ENCODE results near the gene GRID2. TPM values are rescaled to one million over a fixed set of nuclear protein-coding genes. Genes with fewer than 3 reads are reported as not detected.

The GRID2 gene
- total RNA-seq, 4 donors from 2014 or later, result 0.33 TPM; not detected in 3

GRCh38 chr4:92618968-92619367 lies 315.2 kb downstream of the GRID2 start:
- TF ChIP-seq, protein P1, sequence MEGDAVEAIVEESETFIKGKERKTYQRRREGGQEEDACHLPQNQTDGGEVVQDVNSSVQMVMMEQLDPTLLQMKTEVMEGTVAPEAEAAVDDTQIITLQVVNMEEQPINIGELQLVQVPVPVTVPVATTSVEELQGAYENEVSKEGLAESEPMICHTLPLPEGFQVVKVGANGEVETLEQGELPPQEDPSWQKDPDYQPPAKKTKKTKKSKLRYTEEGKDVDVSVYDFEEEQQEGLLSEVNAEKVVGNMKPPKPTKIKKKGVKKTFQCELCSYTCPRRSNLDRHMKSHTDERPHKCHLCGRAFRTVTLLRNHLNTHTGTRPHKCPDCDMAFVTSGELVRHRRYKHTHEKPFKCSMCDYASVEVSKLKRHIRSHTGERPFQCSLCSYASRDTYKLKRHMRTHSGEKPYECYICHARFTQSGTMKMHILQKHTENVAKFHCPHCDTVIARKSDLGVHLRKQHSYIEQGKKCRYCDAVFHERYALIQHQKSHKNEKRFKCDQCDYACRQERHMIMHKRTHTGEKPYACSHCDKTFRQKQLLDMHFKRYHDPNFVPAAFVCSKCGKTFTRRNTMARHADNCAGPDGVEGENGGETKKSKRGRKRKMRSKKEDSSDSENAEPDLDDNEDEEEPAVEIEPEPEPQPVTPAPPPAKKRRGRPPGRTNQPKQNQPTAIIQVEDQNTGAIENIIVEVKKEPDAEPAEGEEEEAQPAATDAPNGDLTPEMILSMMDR (IDR thresholded peaks at IDR 0.05), result no peak
- no peak for TF ChIP-seq POLR2A (IDR thresholded peaks at IDR 0.05)
- 85 to 89% methylated on average over 2 of the region's 2 CpGs for WGBS, 2 donors
- Histone ChIP-seq H3K4me3 (replicated peaks in 1 of 3) (no peak overlapping the region), H3K27me3 (no peaks in the 10 kb centered on the region), H3K4me1 (no peaks in the 10 kb centered on the region), H3K27ac (no peak overlapping the region), H3K9me3 (no peaks in the 10 kb centered on the region), H3K36me3 (no peaks in the 10 kb centered on the region)
- intact Hi-C loops (cut with DNase I), result no loop called here
- DNase-seq, result no peak

GRCh38 chr4:92629302-92629701 lies 325.5 kb downstream of the GRID2 start:
- no peaks in the 10 kb centered on the region for H3K36me3 ChIP-seq
- no peaks in the 10 kb centered on the region for H3K27me3 ChIP-seq
- H3K4me3 ChIP-seq (replicated peaks in 1 of 3), result no peak overlapping the region
- intact Hi-C loops (cut with DNase I), result no loop called here
- no peak for TF ChIP-seq POLR2A (IDR thresholded peaks at IDR 0.05)
- TF ChIP-seq, protein P1 (IDR thresholded peaks at IDR 0.05), result no peak
- H3K9me3 ChIP-seq, result no peaks in the 10 kb centered on the region
- no peak overlapping the region for H3K27ac ChIP-seq
- no peak for DNase-seq
- 85 to 89% methylated on average over 2 of the region's 2 CpGs for WGBS, 2 donors
- H3K4me1 ChIP-seq, result no peaks in the 10 kb centered on the region

GRCh38 chr4:92634882-92635281 lies 331.1 kb downstream of the GRID2 start:
- no peaks in the 10 kb centered on the region for H3K9me3 ChIP-seq
- no peaks in the 10 kb centered on the region for H3K27me3 ChIP-seq
- H3K27ac ChIP-seq, result no peak overlapping the region
- intact Hi-C loops (cut with DNase I), result no loop called here
- H3K36me3 ChIP-seq, result no peaks in the 10 kb centered on the region
- no peak overlapping the region for H3K4me3 ChIP-seq (replicated peaks in 1 of 3)
- peak in 1 of 2 donors; percentile 12 for DNase-seq
- TF ChIP-seq, protein P1 (IDR thresholded peaks at IDR 0.05), result no peak
- TF ChIP-seq POLR2A (IDR thresholded peaks at IDR 0.05), result no peak
- H3K4me1 ChIP-seq, result no peaks in the 10 kb centered on the region
- 57 to 66% methylated on average over 3 of the region's 3 CpGs for WGBS, 2 donors

GRCh38 chr4:92636038-92636806 lies 332.5 kb downstream of the GRID2 start:
- Histone ChIP-seq H3K27me3 (no peaks in the 10 kb centered on the region), H3K4me3 (replicated peaks in 1 of 3) (no peak overlapping the region), H3K27ac (no peak overlapping the region), H3K4me1 (no peaks in the 10 kb centered on the region), H3K36me3 (no peaks in the 10 kb centered on the region), H3K9me3 (no peaks in the 10 kb centered on the region)
- no peak for DNase-seq
- intact Hi-C loops (cut with DNase I), result no loop called here
- TF ChIP-seq, protein P1 (IDR thresholded peaks at IDR 0.05), result no peak
- no peak for TF ChIP-seq POLR2A (IDR thresholded peaks at IDR 0.05)
- WGBS, 2 donors, result 70 to 74% methylated on average over 6 of the region's 6 CpGs

DNA sequence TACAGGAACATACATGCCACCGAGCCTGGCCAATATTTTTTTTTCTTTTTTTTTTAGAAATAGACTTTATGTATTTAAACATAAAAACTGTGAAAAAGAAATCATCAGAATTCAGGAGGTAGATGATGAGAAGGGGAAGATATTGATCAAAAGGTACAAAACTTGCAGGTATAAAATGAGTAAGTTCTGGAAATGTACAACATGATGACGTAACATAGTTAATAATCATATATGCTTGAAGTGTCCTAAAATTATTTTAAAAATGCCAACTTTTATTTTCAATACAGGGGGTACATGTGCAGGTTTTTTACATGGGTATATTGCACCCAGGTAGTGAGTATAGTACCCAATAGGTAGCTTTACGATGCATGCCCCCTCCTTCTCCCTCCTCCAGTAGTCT lies 337.6 kb downstream of the GRID2 start:
- H3K36me3 ChIP-seq, result no peaks in the 10 kb centered on the region
- DNase-seq, result no peak
- no peak overlapping the region for H3K4me3 ChIP-seq (replicated peaks in 1 of 3)
- no peaks in the 10 kb centered on the region for H3K4me1 ChIP-seq
- TF ChIP-seq, protein P1 (IDR thresholded peaks at IDR 0.05), result no peak
- TF ChIP-seq POLR2A (IDR thresholded peaks at IDR 0.05), result no peak
- 91 to 93% methylated on average over 3 of the region's 3 CpGs for WGBS, 2 donors
- no peak overlapping the region for H3K27ac ChIP-seq
- H3K9me3 ChIP-seq, result no peaks in the 10 kb centered on the region
- no peaks in the 10 kb centered on the region for H3K27me3 ChIP-seq
- intact Hi-C loops (cut with DNase I), result no loop called here

Data from thyroid gland (tissue), 4 donors.